A549 (cell line): ENCODE measurements around the gene CHI3L1. TPM values are rescaled to one million over a fixed set of nuclear protein-coding genes. Genes with fewer than 3 reads are reported as not detected.

Experiments
- ATAC-seq, 2 experiments: fragments of 200-7000 bp in 1 of 2; fragments of >200 bp in 1 of 2; cut with Nextera tagmentation in 1 of 2; cut with Tn5 transposase in 1 of 2; 3 replicates each; pipeline versions ENCODE4 v1.8.0 to v1.9.1; 2018 to 2020; ENCODE audit warnings: mild to moderate bottlenecking in 1 of 2, moderate library complexity in 1 of 2
- CTCF ChIA-PET: fragments of 300-600 bp; sonication (Branson Sonifier 250); formaldehyde crosslinking; extraction: SDS; loops from one replicate; lab custom pipeline; 2021; ENCODE audit warnings: antibody characterized with exemption, inconsistent platforms; lab: Yijun Ruan, JAX
- POLR2A ChIA-PET: fragments of 350-600 bp; formaldehyde crosslinking; extraction: SDS; loops from one replicate; lab custom pipeline; 2021; ENCODE audit warnings: antibody characterized with exemption, inconsistent platforms; lab: Yijun Ruan, JAX
- DNase-seq, 2 experiments: peaks; one replicate each; pipeline versions ENCODE4 v3.0.0 to v3.0.0-alpha.2; 2011 to 2016; ENCODE audit warnings: low read depth in 1 of 2, low spot score in 1 of 2
- FAIRE-seq: peaks from 2 replicates; lab custom pipeline; 2011; peaks lifted over from hg19 to GRCh38; lab: Jason Lieb, UNC
- H3K27ac ChIP-seq, 2 experiments: fragments of >200 bp; sonication (Bioruptor Twin); formaldehyde crosslinking; 3 replicates each; pipeline ENCODE4 v1.5.1; 2016 to 2017
- H3K4me1 ChIP-seq: fragments of >200 bp; sonication (Bioruptor Twin); formaldehyde crosslinking; 3 replicates; pipeline ENCODE4 v1.6.1; 2016
- H3K4me2 ChIP-seq: fragments of >200 bp; sonication (Bioruptor Twin); formaldehyde crosslinking; 3 replicates; pipeline ENCODE4 v1.6.1; 2016
- H3K4me3 ChIP-seq: fragments of >200 bp; sonication (Bioruptor Twin); formaldehyde crosslinking; 3 replicates; pipeline ENCODE4 v1.5.1; 2016
- H3K9me3 ChIP-seq: fragments of >200 bp; sonication (Bioruptor Twin); formaldehyde crosslinking; 3 replicates; pipeline ENCODE4 v1.6.1; 2016
- BHLHE40 ChIP-seq: IDR thresholded peaks from 2 replicates; pipeline ENCODE4 v1.6.1; 2012; ENCODE audit warnings: low read depth, low read length, inconsistent platforms
- CEBPB ChIP-seq, 2 experiments: fragments of >200 bp in 1 of 2; sonication (Bioruptor Twin) in 1 of 2; formaldehyde crosslinking in 1 of 2; IDR thresholded peaks; 2 replicates each; pipeline ENCODE4 v1.6.1; 2012 to 2016
- CHD4 ChIP-seq: fragments of 200-600 bp; sonication (generic); IDR thresholded peaks from 2 replicates; pipeline ENCODE4 v1.6.1; 2016; ENCODE audit warnings: antibody characterized with exemption, mild to moderate bottlenecking, borderline replicate concordance
- EP300 ChIP-seq, 2 experiments: fragments of >200 bp; sonication (Bioruptor Twin); formaldehyde crosslinking; IDR thresholded peaks; 2 replicates in 1 of 2; 3 replicates in 1 of 2; pipeline ENCODE4 v1.6.1; 2016 to 2017
- ESRRA ChIP-seq: fragments of 150-350 bp; IDR thresholded peaks from 2 replicates; pipeline ENCODE4 v1.6.1; 2014; ENCODE audit warnings: mild to moderate bottlenecking, low read length, borderline replicate concordance
- FOSB ChIP-seq: fragments of 250-450 bp; sonication (Bioruptor Pico); IDR thresholded peaks from 2 replicates; pipeline ENCODE4 v1.5.0; 2020; ENCODE audit warnings: mild to moderate bottlenecking, moderate library complexity
- KDM1A ChIP-seq: fragments of 200-600 bp; sonication (generic); IDR thresholded peaks from 2 replicates; pipeline ENCODE4 v1.6.1; 2016; ENCODE audit warnings: low read depth, mild to moderate bottlenecking
- KDM5A ChIP-seq: fragments of 200-600 bp; sonication (generic); IDR thresholded peaks from 2 replicates; pipeline ENCODE4 v1.6.1; 2016; ENCODE audit warnings: antibody characterized with exemption, mild to moderate bottlenecking
- MAFK ChIP-seq: fragments of 450-650 bp; IDR thresholded peaks from 2 replicates; pipeline ENCODE4 v1.6.1; 2014; ENCODE audit not compliant: partially characterized antibody
- MAZ ChIP-seq: fragments of 150-350 bp; IDR thresholded peaks from 2 replicates; pipeline ENCODE4 v1.6.1; 2014; ENCODE audit warnings: antibody characterized with exemption, low read depth, low read length, borderline replicate concordance
- PHF8 ChIP-seq: fragments of 200-600 bp; sonication (generic); IDR thresholded peaks from 2 replicates; pipeline ENCODE4 v1.6.1; 2016; ENCODE audit warnings: low read depth, mild to moderate bottlenecking, antibody characterized with exemption, moderate library complexity, borderline replicate concordance
- RARB ChIP-seq: fragments of 250-450 bp; sonication (Bioruptor Pico); IDR thresholded peaks from 2 replicates; pipeline ENCODE4 v1.8.0; 2021; ENCODE audit warnings: mild to moderate bottlenecking, moderate library complexity
- RFX5 ChIP-seq: fragments of 450-650 bp; IDR thresholded peaks from 2 replicates; pipeline ENCODE4 v1.7.1; 2014; ENCODE audit warnings: antibody characterized with exemption, mild to moderate bottlenecking, moderate library complexity
- SMC3 ChIP-seq: fragments of >200 bp; sonication (Bioruptor Twin); formaldehyde crosslinking; IDR thresholded peaks from 3 replicates; pipeline ENCODE4 v1.6.1; 2018; ENCODE audit warnings: inconsistent platforms
- TFCP2L1 ChIP-seq: fragments of 250-450 bp; sonication (Bioruptor Pico); IDR thresholded peaks from 2 replicates; pipeline ENCODE4 v1.5.0; 2021; ENCODE audit warnings: mild to moderate bottlenecking
- ZSCAN20 ChIP-seq: fragments of 250-450 bp; sonication (Bioruptor Pico); IDR thresholded peaks from 2 replicates; pipeline ENCODE4 v1.8.0; 2022; ENCODE audit warnings: mild to moderate bottlenecking, moderate library complexity
- whole genome bisulfite sequencing: methylation state at CpG from one replicate; pipeline ENCODE4 v1.1.6; 2017; ENCODE audit errors: missing lambda C conversion rate; 5-methylcytosine and 5-hydroxymethylcytosine counted together
- polyA plus RNA-seq, 4 experiments: library from polyadenylated mRNA; depleted of rRNA in 3 of 4; stranded (reverse); fragments of >200 nt; fragmentation: RNase III in 1 of 4; extraction: RNeasy Plus Mini Kit Qiagen cat#74134 plus additional on column Dnase treatment in 1 of 4; gene quantifications; 2 replicates in 3 of 4; 3 replicates in 1 of 4; pipeline ENCODE4 v1.2.3, GENCODE V29; 2011 to 2017
- TF ChIP-seq, protein P1 (sequence below): IDR thresholded peaks from 2 replicates; pipeline ENCODE4 v1.6.1; 2012
- TF ChIP-seq, protein P2 (sequence below): fragments of >200 bp; sonication (Bioruptor Twin); formaldehyde crosslinking; IDR thresholded peaks from 3 replicates; pipeline ENCODE4 v1.6.1; 2016
- TF ChIP-seq, protein P3 (sequence below): IDR thresholded peaks from 2 replicates; pipeline ENCODE4 v1.6.1; 2012
- TF ChIP-seq, protein P4 (sequence below): fragments of >200 bp; sonication (Bioruptor Twin); formaldehyde crosslinking; IDR thresholded peaks from 3 replicates; pipeline ENCODE4 v1.5.1; 2016
- TF ChIP-seq, protein P5 (sequence below): fragments of 450-650 bp; IDR thresholded peaks from 2 replicates; pipeline ENCODE4 v1.6.1; 2014; ENCODE audit warnings: antibody characterized with exemption
- TF ChIP-seq, protein P6 (sequence below): fragments of 250-450 bp; sonication (Bioruptor Pico); IDR thresholded peaks from 2 replicates; pipeline ENCODE4 v1.5.0; 2021; ENCODE audit warnings: mild to moderate bottlenecking, moderate library complexity, borderline replicate concordance

The CHI3L1 gene
- polyA plus RNA-seq, 2 of the 4 experiments (the other 2 are of a cell fraction), result 0.04 TPM; not detected in 1

DNA sequence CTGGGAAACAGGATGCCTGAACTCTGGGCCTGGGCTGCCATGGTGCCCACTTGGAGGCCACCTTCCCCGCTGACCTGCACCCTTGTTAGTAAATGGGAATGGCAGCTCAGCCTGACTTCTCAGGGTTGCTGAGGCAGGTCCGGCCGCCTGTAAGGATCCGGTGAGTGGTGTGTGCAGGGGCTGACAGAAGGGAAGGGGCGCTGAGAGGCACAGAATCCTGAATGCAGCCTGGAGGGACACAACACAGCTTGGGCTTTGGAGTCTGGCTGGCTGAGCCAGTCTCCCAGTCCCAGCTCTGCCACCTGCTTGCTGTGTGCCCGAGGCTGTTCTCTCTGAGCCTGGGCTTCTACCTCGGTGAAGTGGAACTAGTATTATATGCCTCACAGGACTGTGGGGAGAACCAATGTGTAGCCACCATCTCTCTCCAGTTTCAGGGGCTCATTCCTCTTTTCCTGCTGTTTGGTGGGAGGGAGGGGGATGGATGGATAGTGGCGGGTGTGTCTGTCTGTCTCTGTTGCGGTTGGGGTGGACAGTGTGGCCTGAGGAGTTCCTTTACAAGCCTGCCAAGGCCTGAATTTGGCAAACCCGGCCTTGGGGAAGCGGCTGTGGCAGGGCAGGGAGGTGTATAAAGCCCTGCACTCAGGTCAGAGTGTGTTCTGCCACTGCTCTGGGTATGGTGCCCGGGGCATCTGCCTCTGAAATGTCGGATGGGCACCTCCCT, 41.0 kb downstream of the CHI3L1 start:
- no peak for ATAC-seq

DNA sequence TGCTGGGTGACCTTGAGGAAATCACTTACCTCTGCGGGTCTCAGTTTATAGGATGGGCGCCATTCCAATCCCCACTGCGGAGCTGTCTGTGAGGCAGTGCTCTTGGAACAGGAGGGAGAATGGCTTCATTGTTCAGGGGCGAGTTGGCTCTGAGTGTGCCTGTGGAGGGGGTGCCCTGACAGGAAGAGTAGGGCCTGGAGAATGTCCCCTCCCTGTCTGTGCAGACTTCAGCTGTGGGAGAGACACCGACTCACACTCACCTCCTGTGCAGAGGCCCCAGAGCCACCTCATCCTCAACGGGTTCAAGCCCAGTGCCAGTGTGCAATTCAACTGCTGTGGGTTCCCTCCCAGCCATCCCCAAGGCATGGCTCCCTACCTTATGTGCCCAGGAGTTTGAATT, 41.8 kb downstream of the CHI3L1 start:
- DNase-seq (no peak), ATAC-seq (no peak), FAIRE-seq (no peak)
- Histone ChIP-seq H3K9me3 (no peaks in the 10 kb centered on the region), H3K4me1 (no peaks in the 10 kb centered on the region), H3K27ac (no peak overlapping the region), H3K4me3 (no peak overlapping the region), H3K4me2 (no peak overlapping the region)
- POLR2A ChIA-PET, result no interaction called here
- TF ChIP-seq, protein P1, sequence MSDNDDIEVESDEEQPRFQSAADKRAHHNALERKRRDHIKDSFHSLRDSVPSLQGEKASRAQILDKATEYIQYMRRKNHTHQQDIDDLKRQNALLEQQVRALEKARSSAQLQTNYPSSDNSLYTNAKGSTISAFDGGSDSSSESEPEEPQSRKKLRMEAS, result no peak
- TF ChIP-seq MAZ, result no peak
- no peak for TF ChIP-seq SMC3
- no peak for TF ChIP-seq ESRRA
- TF ChIP-seq, protein P2, sequence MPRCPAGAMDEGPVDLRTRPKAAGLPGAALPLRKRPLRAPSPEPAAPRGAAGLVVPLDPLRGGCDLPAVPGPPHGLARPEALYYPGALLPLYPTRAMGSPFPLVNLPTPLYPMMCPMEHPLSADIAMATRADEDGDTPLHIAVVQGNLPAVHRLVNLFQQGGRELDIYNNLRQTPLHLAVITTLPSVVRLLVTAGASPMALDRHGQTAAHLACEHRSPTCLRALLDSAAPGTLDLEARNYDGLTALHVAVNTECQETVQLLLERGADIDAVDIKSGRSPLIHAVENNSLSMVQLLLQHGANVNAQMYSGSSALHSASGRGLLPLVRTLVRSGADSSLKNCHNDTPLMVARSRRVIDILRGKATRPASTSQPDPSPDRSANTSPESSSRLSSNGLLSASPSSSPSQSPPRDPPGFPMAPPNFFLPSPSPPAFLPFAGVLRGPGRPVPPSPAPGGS, result no peak
- TF ChIP-seq, protein P3, sequence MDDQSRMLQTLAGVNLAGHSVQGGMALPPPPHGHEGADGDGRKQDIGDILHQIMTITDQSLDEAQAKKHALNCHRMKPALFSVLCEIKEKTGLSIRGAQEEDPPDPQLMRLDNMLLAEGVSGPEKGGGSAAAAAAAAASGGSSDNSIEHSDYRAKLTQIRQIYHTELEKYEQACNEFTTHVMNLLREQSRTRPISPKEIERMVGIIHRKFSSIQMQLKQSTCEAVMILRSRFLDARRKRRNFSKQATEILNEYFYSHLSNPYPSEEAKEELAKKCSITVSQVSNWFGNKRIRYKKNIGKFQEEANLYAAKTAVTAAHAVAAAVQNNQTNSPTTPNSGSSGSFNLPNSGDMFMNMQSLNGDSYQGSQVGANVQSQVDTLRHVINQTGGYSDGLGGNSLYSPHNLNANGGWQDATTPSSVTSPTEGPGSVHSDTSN, result no peak
- no peak for TF ChIP-seq CEBPB (IDR thresholded peaks at IDR 0.05)
- no peak for TF ChIP-seq MAFK
- no peak for TF ChIP-seq EP300 (IDR thresholded peaks at IDR 0.05)
- TF ChIP-seq PHF8, result no peak
- TF ChIP-seq BHLHE40, result no peak
- TF ChIP-seq CHD4, result no peak
- TF ChIP-seq KDM5A, result no peak
- no peak for TF ChIP-seq FOSB (CRISPR knock-in tag)
- WGBS, result 44% methylated on average over 6 of the region's 6 CpGs
- CTCF ChIA-PET, result interaction anchor here (1.1 to 3.7 kb wide), 5 partner anchors 11 to 73 kb away, joined by 3 to 13 read pairs (median 4); no protein-coding TSS in a partner anchor

More for the DNA sequence above, 41.0 kb downstream of the CHI3L1 start:
- FAIRE-seq (no peak), DNase-seq (no peak)
- TF ChIP-seq, protein P4, sequence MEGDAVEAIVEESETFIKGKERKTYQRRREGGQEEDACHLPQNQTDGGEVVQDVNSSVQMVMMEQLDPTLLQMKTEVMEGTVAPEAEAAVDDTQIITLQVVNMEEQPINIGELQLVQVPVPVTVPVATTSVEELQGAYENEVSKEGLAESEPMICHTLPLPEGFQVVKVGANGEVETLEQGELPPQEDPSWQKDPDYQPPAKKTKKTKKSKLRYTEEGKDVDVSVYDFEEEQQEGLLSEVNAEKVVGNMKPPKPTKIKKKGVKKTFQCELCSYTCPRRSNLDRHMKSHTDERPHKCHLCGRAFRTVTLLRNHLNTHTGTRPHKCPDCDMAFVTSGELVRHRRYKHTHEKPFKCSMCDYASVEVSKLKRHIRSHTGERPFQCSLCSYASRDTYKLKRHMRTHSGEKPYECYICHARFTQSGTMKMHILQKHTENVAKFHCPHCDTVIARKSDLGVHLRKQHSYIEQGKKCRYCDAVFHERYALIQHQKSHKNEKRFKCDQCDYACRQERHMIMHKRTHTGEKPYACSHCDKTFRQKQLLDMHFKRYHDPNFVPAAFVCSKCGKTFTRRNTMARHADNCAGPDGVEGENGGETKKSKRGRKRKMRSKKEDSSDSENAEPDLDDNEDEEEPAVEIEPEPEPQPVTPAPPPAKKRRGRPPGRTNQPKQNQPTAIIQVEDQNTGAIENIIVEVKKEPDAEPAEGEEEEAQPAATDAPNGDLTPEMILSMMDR, result no peak
- TF ChIP-seq KDM1A (no peak), TFCP2L1 (no peak), RFX5 (no peak), ZSCAN20 (CRISPR knock-in tag) (no peak), RARB (CRISPR knock-in tag) (no peak)
- TF ChIP-seq, protein P5, sequence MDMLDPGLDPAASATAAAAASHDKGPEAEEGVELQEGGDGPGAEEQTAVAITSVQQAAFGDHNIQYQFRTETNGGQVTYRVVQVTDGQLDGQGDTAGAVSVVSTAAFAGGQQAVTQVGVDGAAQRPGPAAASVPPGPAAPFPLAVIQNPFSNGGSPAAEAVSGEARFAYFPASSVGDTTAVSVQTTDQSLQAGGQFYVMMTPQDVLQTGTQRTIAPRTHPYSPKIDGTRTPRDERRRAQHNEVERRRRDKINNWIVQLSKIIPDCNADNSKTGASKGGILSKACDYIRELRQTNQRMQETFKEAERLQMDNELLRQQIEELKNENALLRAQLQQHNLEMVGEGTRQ, result no peak
- TF ChIP-seq, protein P6, sequence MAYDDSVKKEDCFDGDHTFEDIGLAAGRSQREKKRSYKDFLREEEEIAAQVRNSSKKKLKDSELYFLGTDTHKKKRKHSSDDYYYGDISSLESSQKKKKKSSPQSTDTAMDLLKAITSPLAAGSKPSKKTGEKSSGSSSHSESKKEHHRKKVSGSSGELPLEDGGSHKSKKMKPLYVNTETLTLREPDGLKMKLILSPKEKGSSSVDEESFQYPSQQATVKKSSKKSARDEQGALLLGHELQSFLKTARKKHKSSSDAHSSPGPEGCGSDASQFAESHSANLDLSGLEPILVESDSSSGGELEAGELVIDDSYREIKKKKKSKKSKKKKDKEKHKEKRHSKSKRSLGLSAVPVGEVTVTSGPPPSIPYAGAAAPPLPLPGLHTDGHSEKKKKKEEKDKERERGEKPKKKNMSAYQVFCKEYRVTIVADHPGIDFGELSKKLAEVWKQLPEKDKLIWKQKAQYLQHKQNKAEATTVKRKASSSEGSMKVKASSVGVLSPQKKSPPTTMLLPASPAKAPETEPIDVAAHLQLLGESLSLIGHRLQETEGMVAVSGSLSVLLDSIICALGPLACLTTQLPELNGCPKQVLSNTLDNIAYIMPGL (CRISPR knock-in tag), result no peak
- CTCF ChIA-PET, result interaction anchor here (1.1 to 3.9 kb wide), 5 partner anchors 17 to 72 kb away, joined by 3 to 20 read pairs (median 12); no protein-coding TSS in a partner anchor
- no peak overlapping the region for H3K27ac ChIP-seq
- no peaks in the 10 kb centered on the region for H3K4me1 ChIP-seq
- 69% methylated on average over 11 of the region's 13 CpGs for WGBS
- no peak overlapping the region for H3K4me3 ChIP-seq
- POLR2A ChIA-PET, result no interaction called here
- no peaks in the 10 kb centered on the region for H3K9me3 ChIP-seq
- H3K4me2 ChIP-seq, result no peak overlapping the region
